NCI-H1694 treated with DMSO at 0.1 percent for 48 hours (cell line): ENCODE results near the gene ZNF785.
A peak's percentile ranks its signal among the peaks of the same experiment; 100 is the strongest.
"Not testable (repeated sequence)": the region's sequence is repeated elsewhere in the genome, so short reads cannot be mapped to it uniquely, and the experiment has no call there.

ENCODE experiments used
- DNase-seq: peaks from one replicate; lab custom pipeline; 2025; lab: John Stamatoyannopoulos, UW

Gene ZNF785

DNA sequence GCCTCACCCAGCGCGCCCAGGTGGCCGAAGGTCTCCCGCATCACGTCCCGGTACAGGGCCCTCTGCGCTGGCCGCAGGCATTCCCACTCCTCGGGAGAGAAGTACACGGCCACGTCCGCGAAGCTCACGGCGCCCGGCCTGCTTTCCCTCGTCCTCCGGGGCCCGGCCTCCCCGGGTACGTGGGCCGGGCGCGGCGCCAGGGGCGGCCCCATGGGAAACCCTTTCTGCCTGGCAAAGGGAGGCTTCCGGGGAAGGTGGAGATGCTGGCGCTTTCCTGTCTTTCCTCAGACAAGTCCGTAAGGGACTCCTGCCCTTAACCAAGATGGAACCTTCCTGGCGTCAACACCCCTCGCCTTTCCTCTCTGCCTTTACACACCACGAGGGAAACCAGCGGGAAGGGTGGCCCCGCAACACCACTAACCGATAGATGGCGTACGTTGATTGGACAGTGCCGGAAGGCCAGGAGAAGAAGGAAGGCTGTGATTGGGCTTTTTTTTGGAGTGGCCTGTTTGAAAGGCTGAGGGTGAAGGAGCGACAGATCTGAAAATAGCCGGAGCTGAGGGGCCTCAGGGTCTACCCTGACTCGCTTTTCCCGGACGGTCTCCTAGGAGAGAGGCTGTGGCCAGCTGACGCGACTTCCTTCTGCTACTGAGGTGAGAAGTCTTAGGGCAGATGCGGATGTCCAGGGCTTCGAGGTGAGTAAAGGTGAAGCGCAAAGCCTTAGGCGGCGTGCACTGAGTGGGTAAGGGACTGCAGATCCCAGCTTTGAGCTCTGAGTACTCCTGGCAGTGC, at the start of gene ZNF785:
TSS of gene ZNF785 (minus strand) at position 298 of the 792 bp plus-strand sequence. CDS start at position 212, 86 bp downstream.
- peak; percentile 98 for DNase-seq

DNA sequence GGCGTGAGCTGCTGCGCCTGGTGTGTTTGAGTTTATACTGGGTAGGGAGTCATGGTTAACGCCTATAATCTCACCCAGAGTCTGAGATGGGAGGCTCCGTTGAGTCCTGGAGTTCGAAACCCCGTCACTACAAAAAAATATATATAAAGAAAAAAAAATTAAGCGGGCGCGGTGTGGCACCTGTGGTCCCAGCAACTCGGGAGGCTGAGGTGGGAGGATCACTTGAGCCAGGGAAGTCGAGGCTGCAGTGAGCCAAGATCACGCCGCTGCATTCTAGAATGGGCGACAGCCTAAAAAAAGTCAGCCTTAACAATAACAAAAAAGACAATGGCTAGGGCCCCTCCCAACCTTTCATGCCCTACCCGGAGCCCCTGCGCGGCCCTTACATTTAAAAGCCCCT, 48.0 kb upstream of the ZNF785 start:
- DNase-seq: no peak

DNA sequence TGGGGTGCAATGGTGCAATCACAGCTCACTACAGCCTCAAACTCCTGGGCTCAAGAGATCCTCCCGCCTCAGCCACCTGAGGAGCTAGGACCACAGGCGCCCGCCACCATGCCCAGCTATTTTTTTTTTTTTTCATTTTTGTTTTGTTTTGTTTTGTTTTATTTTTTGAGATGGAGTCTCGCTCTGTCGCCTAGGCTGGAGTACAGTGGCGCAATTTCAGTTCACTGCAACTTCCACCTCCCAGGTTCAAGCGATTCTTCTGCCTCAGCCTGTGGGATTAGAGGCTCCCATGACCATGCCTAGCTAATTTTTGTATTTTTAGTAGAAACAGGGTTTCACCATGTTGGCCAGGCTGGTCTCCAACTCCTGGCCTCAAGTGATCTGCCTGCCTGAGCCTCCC, 47.0 kb upstream of the ZNF785 start:
- DNase-seq: not testable (repeated sequence)

DNA sequence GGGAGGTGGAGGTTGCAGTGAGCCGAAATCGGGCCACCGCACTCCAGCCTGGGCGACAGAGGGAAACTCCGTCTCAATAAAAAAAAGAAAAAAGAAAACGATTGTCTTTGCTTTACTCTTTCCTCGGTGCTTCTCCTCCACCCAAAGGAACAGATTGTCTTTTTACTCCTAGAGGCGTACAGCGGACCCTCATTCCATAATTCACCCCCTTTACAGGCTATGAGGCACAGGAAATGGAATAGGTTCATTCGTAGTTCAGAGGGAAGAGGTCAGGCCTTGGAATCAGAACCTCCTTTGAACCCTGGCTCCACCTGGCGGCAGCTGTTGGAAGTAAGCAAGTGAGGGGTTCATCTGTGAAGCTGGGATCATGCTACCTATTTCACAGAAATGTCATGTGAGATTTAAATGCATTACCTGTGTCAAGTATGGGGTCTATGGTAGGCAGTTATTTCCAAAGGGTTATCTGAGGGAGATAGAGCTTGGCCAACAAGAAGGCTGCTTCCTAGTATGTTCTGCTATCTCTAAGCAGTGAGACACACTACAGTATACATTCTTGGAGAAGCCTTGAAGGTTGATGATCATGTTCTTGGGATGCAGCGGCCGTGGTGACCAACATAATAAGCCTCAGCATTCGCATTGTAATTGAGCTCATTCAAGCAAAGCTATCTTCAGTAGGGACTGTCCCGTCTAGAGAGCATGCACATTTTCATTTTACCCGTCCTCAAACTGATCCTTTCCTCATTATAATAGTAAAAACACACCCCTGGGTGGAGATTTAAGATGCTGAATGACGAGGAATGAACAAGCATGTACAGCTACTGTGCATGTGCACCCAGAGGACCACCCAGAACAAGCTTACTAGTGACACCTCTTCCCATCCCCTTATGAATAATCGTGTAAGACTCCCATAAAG, 43.4 kb upstream of the ZNF785 start:
- peak; percentile 63 for DNase-seq

DNA sequence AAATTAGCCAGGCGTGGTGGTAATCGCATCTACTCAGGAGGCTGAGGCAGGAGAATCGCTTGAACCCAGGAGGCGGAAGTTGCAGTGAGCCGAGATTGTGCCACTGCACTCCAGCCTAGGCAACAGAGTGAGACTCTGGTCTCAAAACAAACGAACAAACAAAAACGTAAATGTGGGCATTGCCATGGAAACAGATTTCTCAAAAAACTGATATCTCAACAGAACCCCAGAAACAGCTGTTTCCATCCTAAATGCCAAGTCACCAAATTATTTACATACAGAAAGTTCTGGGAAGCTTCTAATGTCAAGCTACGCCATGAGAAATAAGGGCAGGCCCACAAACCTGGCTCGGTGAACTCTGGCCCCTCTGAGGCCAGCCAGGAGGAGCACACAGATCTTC, 40.7 kb upstream of the ZNF785 start:
- DNase-seq: no peak

DNA sequence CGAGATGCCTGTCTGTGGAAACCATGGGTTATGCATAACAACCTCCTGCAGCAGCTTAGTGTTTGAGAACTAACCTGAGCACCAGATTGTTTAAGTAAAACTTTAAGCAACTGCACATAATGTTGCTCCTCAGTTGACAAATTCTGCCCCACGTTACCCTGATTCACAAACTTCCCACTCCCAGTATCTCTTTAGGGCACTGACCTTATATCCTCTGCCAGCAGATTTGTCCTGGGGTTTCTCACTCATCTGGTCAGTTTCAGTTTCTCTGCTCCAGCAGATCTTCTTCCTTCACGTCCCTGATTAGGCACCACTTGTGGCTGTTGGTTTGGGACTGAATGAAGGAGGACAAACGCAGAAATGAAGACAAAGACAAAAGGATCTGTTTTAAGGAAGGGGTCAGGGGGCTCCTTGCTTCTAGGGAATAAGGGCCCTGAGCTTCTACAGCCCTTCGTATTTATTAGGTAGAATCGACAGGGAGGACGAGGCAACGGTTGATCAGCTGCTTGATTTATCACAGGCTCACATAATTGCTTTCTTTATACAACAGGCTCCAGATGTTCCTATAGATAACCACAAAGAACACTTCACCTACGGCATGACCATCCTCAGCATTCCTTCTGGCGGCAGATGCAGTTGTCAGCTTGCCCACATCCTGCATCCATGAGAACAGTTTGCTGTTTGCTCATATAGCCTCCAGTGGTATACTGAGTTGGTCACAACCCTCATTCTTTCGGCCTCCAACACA, 38.2 kb upstream of the ZNF785 start:
- DNase-seq: no peak

DNA sequence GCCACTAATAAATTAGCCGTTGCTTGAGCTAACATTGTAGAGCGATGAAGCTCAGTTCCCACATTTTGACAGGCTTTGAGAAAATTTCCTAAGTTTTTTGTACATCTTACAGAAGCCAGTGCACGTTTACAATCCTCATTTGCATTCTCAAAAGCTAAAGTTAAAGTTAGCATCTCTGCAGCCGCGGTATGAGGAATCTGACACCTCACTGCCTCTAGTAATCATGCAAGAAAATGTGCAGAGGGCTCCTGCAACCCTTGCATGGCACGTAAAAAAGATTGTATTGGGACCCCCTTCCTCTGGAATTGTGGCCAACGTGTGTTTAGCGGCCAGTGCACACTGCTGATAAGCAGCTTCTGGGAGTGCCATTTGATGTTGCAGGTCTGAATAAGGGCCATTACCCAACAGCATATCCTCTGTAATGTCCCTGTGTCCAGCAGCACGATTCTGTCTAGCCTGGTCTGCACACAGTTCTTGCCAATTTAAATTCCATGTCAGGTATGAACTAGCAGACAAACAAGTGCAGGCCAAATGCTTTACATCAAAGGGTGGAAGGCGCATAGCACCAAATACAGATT, 37.0 kb upstream of the ZNF785 start:
- DNase-seq: no peak

DNA sequence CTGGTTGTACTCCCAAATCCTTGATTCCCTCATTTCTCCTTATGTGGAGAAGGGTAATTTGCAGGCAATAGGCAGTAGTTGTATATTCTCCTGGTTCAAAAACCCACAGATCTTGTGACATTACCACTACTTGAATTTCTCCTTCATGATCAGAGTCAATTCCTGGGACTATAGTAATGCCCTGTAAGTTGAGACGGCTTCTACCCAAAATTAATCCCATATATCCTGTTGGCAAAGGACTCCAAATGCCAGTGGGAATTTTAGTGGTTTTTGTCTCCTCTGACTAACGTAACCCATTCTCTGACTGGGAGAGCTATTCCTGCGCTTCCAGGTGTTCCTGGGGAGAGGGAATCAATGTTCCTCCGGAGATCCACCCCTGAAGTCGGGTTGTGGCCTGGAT, 36.3 kb upstream of the ZNF785 start:
- DNase-seq: no peak

DNA sequence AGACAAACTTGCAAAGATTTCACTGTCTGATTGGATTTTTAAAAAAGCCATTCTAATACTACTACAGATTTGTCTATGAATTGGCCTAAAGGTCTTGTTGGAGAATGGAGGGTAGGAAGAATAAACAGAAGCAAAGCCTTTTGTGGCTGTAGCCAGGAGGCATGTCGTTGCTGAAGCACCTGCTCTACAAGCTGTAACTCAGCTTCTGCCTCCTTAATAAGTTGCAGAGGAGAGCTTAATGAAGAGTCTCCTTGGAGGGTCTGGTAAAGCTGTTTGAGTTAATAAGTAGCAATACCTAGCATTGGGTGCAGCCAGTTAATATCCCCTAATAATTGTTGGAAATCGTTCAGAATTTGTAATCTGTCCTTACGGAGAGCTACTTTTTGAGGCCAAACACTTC, 34.7 kb upstream of the ZNF785 start:
- DNase-seq: no peak

DNA sequence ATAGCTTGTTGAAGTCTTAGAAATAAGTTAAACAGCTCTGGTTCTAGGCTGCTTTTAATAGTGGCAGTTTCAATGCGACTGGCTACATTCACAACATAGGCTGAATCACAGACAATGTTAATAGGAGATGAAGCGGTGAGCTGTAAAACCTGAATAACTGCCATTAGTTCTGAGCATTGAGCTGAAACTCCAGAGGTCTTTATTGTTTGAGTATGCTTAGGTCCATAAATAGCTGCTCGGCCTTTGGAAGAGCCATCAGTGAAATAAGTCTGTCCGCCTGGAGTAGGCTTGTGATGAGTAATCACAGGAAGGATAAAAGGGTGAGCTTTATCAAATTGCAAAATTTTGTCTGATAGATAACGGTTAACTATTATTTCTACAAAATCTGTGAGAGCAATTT, 34.1 kb upstream of the ZNF785 start:
- no peak for DNase-seq

DNA sequence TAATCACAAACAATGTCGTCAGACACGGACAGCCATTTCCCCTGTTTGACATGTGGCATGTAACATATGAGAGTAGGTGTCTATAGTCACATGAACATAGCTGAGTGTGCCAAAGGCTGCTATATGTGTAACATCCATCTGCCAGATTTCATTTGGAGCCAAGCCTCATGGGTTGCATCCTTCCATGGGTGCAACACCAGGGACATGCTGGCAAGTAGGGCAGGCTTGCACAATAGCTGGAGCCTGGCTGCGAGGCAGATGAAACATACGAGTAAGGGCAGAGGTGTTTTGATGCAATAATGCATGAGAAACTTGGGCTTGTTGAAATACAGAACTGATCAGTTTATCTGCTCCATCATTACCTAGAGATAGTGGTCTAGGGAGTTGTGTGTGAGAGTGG, 33.7 kb upstream of the ZNF785 start:
- DNase-seq: peak; percentile 39

DNA sequence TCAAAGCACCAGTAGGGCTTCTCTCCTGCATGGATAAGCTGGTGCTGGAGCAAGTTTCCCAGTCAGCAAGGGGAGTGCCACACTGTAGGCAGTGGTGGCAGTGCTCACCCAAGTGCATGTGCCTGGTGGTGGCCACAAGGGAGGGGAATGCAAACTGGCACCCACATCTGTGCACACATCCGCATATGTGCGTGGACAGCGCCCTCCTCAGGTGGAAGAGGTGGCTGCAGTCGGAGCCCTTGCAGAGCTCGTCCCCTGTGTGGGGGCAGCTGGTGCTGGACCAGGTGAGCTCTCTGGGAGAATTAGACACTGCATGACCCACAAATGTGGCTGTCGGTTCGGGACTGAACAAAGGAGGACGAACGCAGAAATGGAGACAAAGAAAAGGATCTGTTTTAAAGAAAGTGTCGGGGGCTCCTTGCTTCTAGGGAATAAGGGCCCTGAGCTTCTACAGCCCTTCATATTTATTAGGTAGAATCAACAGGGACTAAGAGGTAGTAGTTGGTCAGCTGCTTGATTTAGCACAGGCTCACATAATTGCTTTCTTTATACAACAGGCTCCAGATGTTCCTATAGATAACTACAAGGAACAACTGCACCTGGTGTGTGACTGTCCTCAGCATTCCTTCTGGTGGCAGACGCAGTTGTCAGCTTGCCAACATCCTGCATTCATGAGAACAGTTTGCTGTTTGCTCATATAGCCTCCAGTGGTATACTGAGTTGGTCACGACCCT, 30.0 kb upstream of the ZNF785 start:
- peak; percentile 29 for DNase-seq

DNA sequence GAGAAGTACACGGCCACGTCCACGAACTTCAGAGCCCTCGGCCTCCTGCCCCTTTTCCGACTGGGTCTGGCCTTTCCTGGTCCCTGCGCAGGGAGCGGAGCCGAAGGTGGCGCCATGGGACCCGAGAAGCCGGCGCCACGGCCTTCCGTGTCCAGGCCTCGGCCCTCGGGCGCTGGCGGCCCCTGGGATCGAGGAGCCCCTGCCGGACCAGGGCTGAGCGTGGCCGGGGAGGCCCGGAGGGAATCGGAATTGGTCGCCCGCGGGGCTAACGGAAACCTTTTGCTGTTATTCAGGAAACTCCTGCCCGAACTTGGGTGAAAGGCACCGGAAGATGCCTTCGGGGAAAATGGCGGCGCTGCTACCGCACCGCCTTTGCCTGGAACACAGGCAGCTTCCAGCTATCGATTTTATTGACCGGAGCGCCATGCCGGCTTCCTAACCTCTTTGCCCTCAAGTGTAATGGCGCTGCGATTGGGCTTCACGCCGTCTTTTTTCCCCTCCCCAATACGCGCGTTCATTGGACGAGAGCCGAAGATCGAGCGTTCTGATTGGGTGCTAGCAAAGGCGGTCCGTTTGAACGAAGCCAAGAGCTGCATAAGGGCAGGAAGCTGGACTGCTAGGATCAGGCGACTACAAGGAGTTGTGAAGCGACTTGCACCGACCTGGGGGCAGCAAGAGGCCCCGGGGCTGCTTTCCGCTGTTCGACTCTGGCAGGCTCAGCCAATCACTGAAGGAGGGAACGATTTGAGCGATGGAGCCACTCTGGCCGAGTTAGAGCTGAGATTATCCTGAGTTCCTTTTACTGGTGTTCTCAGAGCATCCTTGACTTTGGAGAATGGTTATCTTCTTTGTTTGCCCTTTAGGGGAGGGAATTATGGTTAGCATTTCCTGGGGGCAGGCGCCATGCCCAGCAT, 24.7 kb upstream of the ZNF785 start, which contains the start of gene ZNF689:
TSS of gene ZNF689 (minus strand) at position 464 of the 914 bp plus-strand sequence. CDS start at position 116, 348 bp downstream.
- peak; percentile 91 for DNase-seq

DNA sequence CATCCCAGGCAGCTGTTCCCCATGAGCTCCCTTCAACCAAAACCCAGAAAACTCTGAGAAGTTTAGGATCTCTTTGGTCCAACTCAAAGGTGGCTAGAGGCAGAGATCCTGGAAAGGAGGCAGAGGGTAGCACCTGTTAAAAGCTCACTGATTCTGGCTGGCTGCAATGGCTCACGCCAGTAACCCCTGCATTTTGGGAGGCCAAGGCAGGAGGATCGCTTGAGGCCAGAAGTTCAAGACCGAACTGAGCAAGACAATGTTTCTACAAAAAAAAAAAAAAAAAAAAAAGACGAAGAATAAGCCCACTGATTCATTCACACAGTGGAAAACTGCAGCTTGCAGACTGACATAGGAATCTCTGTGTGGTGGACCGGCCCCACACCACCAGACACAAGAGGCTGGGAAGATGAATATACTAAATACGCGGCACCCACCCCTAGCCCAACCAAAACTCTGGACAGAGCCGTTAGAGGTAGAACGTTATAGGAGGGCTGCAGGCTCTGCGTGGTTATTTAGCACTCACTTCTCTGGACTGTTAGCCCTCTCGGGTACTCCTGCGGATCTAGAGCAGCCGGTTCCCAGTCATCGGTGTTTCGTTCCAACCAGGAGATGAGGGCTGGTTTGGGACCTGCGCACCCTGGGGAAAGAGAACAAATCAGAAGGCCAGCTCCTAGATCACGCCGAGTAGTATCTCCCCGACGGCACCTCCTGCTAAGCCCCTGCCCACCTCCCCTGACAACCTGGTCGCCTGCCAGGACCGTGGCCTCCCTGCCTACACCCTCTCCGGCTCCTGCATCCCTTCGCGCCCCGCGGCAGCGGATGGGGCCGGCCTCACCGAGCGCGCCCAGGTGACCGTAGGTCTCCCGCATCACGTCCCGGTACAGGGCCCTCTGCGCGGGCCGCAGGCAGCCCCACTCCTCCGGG, 23.8 kb upstream of the ZNF785 start:
- peak; percentile 9 for DNase-seq

DNA sequence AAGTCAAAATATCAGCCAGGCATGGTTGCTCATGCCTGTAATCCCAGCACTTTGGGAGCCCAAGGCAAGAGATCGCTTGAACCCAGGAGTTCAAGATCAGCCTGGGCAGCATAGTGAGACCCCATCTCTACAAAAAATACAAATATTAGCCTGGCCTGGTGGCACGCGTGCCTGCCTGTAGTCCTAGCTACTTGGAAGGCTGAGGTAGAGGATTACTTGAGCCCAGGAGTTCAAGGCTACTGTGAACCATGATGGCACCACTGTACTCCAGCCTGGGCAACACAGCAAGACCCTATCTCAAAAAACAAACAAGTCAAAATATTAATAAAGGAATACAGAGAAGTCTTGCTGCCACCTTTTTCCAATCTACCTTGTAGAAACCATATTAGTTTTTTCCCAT, 20.5 kb upstream of the ZNF785 start:
- no peak for DNase-seq

DNA sequence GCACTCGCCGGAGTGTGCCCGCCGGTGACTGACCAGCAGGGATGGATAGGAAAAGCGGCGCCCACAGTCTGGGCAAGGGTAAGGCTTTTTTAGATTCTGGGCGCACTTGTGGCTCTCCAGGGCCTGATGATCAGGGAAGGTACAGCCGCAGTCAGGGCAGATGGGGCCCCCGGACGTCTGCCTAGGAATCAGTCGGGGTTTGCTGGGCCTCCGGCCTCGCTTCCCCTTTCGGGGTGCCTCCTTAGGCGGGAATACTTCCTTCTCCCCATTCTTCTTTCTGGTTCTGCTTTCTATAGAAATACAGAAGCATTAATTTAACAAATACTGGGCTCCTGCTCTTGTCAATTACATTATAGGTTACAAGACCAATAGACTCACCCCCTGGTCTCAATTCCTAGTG, 19.7 kb upstream of the ZNF785 start:
- DNase-seq: no peak

DNA sequence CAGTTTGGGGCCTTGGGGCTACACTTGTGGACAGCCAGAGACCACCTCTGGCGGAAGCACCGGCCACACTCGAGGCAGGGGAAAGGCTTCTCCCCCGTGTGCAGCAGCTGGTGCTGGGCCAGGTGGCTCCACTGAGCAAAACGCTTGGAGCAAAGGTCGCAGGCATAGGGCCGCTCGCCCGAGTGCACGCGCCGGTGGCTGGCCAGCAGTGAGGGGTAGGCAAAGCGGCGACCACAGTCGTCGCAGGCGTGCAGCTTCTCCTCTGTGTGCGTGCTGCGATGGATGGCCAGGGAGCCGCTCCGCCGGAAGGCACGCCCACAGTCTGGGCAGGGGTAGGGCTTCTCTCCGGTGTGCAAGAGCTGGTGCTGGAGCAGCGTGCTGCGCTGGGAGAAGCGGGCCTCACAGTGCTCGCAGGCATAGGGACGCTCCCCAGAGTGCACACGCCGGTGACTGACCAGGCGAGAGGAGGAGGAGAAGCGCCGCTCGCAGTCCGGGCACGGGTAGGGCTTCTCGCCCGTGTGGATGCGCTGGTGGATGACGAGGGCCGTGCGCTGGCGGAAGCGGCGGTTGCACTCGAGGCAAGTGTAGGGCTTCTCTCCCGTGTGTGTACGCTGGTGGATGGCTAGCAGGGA, 18.9 kb upstream of the ZNF785 start:
- DNase-seq: no peak

DNA sequence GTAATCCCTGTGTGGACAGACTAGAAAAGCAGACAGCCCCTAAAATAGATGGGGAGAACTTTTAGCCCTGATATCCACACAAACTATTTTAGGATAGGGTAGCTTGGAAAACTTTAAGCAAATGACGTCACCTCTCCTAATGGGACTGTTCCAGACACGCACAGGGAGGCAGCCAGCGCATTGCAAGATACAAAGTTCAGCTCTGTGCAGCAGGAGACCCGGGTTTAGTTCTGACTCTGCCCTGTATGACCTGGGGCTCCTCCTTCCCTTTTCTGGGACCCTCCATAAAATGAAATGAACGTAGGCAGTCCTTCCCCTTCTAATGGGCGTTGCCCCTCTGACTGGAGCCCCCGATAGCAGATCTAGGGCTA, 18.4 kb upstream of the ZNF785 start:
- no peak for DNase-seq
